Uterus (tissue), 4 donors: Measurements from ENCODE around the gene PRRG4. TPM values are rescaled to one million over a fixed set of nuclear protein-coding genes. Genes with fewer than 3 reads are reported as not detected.

Experiments used
- DNase-seq, 2 donors: peaks; one replicate each; pipeline ENCODE4 v3.0.0-alpha.2; 2019 to 2020
- H3K27ac ChIP-seq, 2 donors: fragments of 200-600 bp; sonication (generic); 1 replicate in 1 of 2; 2 replicates in 1 of 2; pipeline ENCODE4 v1.5.1; 2016 to 2018
- H3K27me3 ChIP-seq, 2 donors: fragments of 200-600 bp; sonication (generic); one replicate each; pipeline ENCODE4 v1.5.1; 2018 to 2019; ENCODE audit warnings: control low read depth in 1 of 2
- H3K36me3 ChIP-seq, 2 donors: fragments of 200-600 bp; sonication (generic); one replicate each; pipeline ENCODE4 v1.5.1; 2019; ENCODE audit warnings: control low read depth in 1 of 2
- H3K4me1 ChIP-seq, 2 donors: fragments of 200-600 bp; sonication (generic); one replicate each; pipeline ENCODE4 v1.5.1; 2018 to 2019; ENCODE audit warnings: control low read depth in 1 of 2
- H3K4me3 ChIP-seq, 2 donors: fragments of 200-600 bp; sonication (generic); 1 replicate in 1 of 2; 2 replicates in 1 of 2; pipeline ENCODE4 v1.5.1; 2018 to 2019; ENCODE audit warnings: mild to moderate bottlenecking in 1 of 2
- H3K9me3 ChIP-seq, 2 donors: fragments of 200-600 bp; sonication (generic); one replicate each; pipeline ENCODE4 v1.5.1; 2019; ENCODE audit warnings: control low read depth in 1 of 2
- CTCF ChIP-seq, 4 experiments: fragments of 200-600 bp in 2 of 4; fragments of 450-650 bp in 2 of 4; sonication (generic) in 2 of 4; IDR thresholded peaks; one replicate each; pipeline ENCODE4 v1.5.1; 2016 to 2019; ENCODE audit warnings: antibody characterized with exemption in 4 of 4, mild to moderate bottlenecking in 2 of 4, moderate library complexity in 1 of 4
- POLR2A ChIP-seq, 2 donors: fragments of 450-650 bp; IDR thresholded peaks; one replicate each; pipeline ENCODE4 v1.6.1; 2016; ENCODE audit warnings: antibody characterized with exemption in 2 of 2, mild to moderate bottlenecking in 1 of 2, moderate library complexity in 1 of 2
- intact Hi-C: fragments of 100-400 bp; cut with DNase I; formaldehyde crosslinking; loops from one replicate; pipeline ENCODE4 v1.15.1; 2023; ENCODE audit warnings: low total_unique reads
- total RNA-seq, 4 donors: library from RNA; depleted of rRNA in 3 of 4; stranded (reverse); fragments of >200 nt in 3 of 4; gene quantifications; one replicate each; pipeline versions ENCODE4 v1.1.0 to v1.2.4, GENCODE V29; 2014 to 2023
- donor health status: DM: yes; HTN: yes; CAD: no.

Gene PRRG4
- total RNA-seq, 4 donors from 2014 or later: 0.29 to 2.3 (median 1.4) TPM

GRCh38 chr11:32809313-32809712 lies 20.4 kb upstream of the PRRG4 start:
- peak; percentile 37 to 44 for DNase-seq
- Histone ChIP-seq H3K4me3 (no peak overlapping the region), H3K27ac (no peak overlapping the region), H3K9me3 (no peaks in the 10 kb centered on the region), H3K27me3 (no peaks in the 10 kb centered on the region), H3K4me1 (no peaks in the 10 kb centered on the region), H3K36me3 (no peaks in the 10 kb centered on the region)
- intact Hi-C loops: loop anchor here (10.0 kb wide), 1 partner anchor 255 kb away; no protein-coding TSS in a partner anchor
- TF ChIP-seq POLR2A (IDR thresholded peaks at IDR 0.05) (no peak), CTCF (IDR thresholded peaks at IDR 0.05) (peak; percentile 12 to 53 (median 49))

DNA sequence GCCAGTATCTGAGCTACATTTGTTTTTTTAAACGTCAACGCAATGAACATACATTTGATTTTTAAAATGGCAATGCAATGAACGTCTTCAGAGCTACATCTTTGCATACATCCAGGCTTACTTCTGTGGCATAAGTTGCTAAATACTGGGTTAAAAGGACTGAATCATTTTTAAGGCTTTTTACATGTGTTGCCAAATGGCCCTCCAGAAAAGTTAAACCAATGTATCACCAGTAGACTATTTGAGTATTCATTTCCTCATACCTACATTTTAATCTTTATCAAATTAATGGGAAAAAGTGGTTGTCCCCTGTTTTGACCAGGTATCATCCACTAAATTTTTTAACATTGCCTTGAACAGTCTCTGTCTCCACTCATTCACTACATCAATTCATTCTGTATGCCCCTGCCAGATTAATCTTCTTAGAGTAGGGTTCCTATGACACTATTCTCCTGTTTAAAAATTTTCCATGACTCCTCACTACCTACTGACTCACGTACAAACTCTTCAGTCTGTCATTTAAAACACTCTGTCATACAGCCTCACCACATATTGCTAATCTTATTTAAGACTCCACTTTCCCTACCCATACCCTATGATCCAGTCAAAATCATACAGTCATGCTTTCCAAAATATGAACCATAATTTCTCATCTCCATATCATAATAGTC lies 12.4 kb upstream of the PRRG4 start:
- H3K27ac ChIP-seq: no peak overlapping the region
- H3K4me1 ChIP-seq: no peaks in the 10 kb centered on the region
- no peak for DNase-seq
- intact Hi-C loops: no loop called here
- H3K9me3 ChIP-seq: no peaks in the 10 kb centered on the region
- H3K27me3 ChIP-seq: no peaks in the 10 kb centered on the region
- TF ChIP-seq POLR2A (IDR thresholded peaks at IDR 0.05) (no peak), CTCF (IDR thresholded peaks at IDR 0.05) (no peak)
- no peaks in the 10 kb centered on the region for H3K36me3 ChIP-seq
- no peak overlapping the region for H3K4me3 ChIP-seq

DNA sequence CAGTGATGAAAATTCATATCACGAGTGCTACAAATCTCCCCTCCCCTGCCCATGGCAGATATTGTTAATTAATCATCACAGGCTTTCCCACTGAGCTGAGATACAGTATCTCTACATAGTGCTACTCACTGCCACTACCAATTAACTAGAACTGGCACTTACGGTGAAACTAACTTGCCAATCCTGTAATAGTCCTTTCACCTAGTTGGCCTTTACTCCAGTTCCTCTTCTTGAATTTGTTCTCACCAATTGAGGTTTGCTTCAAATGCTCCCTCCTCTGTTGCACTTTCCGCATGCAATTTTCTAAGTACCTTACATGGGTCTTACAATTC lies 11.9 kb upstream of the PRRG4 start:
- H3K27ac ChIP-seq: no peak overlapping the region
- H3K4me3 ChIP-seq: no peak overlapping the region
- intact Hi-C loops: no loop called here
- no peaks in the 10 kb centered on the region for H3K27me3 ChIP-seq
- H3K36me3 ChIP-seq: no peaks in the 10 kb centered on the region
- no peaks in the 10 kb centered on the region for H3K9me3 ChIP-seq
- no peak for DNase-seq
- H3K4me1 ChIP-seq: no peaks in the 10 kb centered on the region
- TF ChIP-seq POLR2A (IDR thresholded peaks at IDR 0.05) (no peak), CTCF (IDR thresholded peaks at IDR 0.05) (no peak)

DNA sequence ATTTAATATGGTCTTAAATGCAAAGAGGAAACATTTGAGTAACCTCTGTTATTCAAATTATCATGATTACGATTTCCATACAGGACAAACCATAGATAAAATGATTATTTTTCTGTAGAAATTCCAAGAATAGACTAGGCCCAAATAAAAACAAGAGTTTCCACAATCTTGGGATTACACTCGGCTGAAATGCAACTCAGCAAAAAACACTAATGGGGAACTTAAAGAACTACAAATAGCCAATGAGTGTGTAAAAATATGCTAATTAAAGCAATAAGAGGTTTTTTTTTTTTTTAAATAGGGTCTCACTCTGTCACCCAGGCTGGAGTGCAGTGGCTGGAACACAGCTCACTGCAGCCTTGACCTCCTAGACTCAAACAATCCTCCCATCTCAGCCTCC lies 10.5 kb upstream of the PRRG4 start:
- intact Hi-C loops: no loop called here
- no peak for TF ChIP-seq POLR2A (IDR thresholded peaks at IDR 0.05)
- TF ChIP-seq CTCF (IDR thresholded peaks at IDR 0.05): no peak
- DNase-seq: no peak
- no peaks in the 10 kb centered on the region for H3K4me1 ChIP-seq
- H3K27me3 ChIP-seq: no peaks in the 10 kb centered on the region
- H3K27ac ChIP-seq: no peak overlapping the region
- no peaks in the 10 kb centered on the region for H3K36me3 ChIP-seq
- H3K9me3 ChIP-seq: no peaks in the 10 kb centered on the region
- no peak overlapping the region for H3K4me3 ChIP-seq

GRCh38 chr11:32820497-32820896 lies 9.2 kb upstream of the PRRG4 start:
- Histone ChIP-seq H3K27ac (no peak overlapping the region), H3K4me3 (no peak overlapping the region), H3K9me3 (no peaks in the 10 kb centered on the region), H3K27me3 (no peaks in the 10 kb centered on the region), H3K4me1 (no peaks in the 10 kb centered on the region), H3K36me3 (no peaks in the 10 kb centered on the region)
- TF ChIP-seq POLR2A (IDR thresholded peaks at IDR 0.05) (no peak), CTCF (IDR thresholded peaks at IDR 0.05) (no peak)
- intact Hi-C loops: no loop called here
- no peak for DNase-seq
